MM.1S (cell line): Measurements from ENCODE around the gene PLSCR4.
A peak's percentile ranks its signal among the peaks of the same experiment; 100 is the strongest.

Experiments
- DNase-seq: peaks from one replicate; pipeline ENCODE4 v3.0.0-alpha.2; 2015
- H2AFZ ChIP-seq: fragments of 300-600 bp; sonication (generic); 2 replicates; pipeline ENCODE4 v1.6.0; 2016; ENCODE audit warnings: antibody characterized with exemption, low read length
- H3F3A ChIP-seq: fragments of 300-600 bp; sonication (generic); 2 replicates; pipeline ENCODE4 v1.6.1; 2016; ENCODE audit warnings: mild to moderate bottlenecking, antibody characterized with exemption, low read length, moderate library complexity, mixed read lengths; ENCODE audit not compliant: insufficient read depth
- H3K27ac ChIP-seq: fragments of 300-600 bp; sonication (generic); 2 replicates; pipeline ENCODE4 v1.5.1; 2016; ENCODE audit warnings: mild to moderate bottlenecking, low read length
- H3K27me3 ChIP-seq: fragments of 300-600 bp; sonication (generic); replicated peaks from 2 replicates; pipeline ENCODE4 v1.6.0; 2016; ENCODE audit warnings: low read length; ENCODE audit not compliant: insufficient read depth
- H3K36me3 ChIP-seq: fragments of 300-600 bp; sonication (generic); replicated peaks from 2 replicates; pipeline ENCODE4 v1.6.1; 2016; ENCODE audit warnings: mild to moderate bottlenecking, low read length, mixed read lengths; ENCODE audit not compliant: insufficient read depth
- H3K4me1 ChIP-seq: fragments of 300-600 bp; sonication (generic); 2 replicates; pipeline ENCODE4 v1.6.1; 2016; ENCODE audit warnings: low read length, mixed read lengths
- H3K4me2 ChIP-seq: fragments of 300-600 bp; sonication (generic); 2 replicates; pipeline ENCODE4 v1.6.0; 2016; ENCODE audit warnings: low read depth, low read length
- H3K4me3 ChIP-seq: fragments of 300-600 bp; sonication (generic); 2 replicates; pipeline ENCODE4 v1.5.1; 2016; ENCODE audit warnings: low read length, mixed read lengths
- H3K79me2 ChIP-seq: fragments of 300-600 bp; sonication (generic); 2 replicates; pipeline ENCODE4 v1.6.1; 2016; ENCODE audit warnings: mixed run types, low read length, mixed read lengths
- H3K9ac ChIP-seq: fragments of 300-600 bp; sonication (generic); 2 replicates; pipeline ENCODE4 v1.6.1; 2016; ENCODE audit warnings: low read length, mixed read lengths
- H3K9me2 ChIP-seq: fragments of 300-600 bp; sonication (generic); replicated peaks from 2 replicates; pipeline ENCODE4 v1.6.1; 2016; ENCODE audit warnings: mild to moderate bottlenecking, low read length, mixed read lengths; ENCODE audit not compliant: insufficient read depth
- H3K9me3 ChIP-seq: fragments of 300-600 bp; sonication (generic); replicated peaks from 2 replicates; pipeline ENCODE4 v1.6.1; 2016; ENCODE audit warnings: mild to moderate bottlenecking, low read length, mixed read lengths; ENCODE audit not compliant: insufficient read depth
- H4K20me1 ChIP-seq: fragments of 300-600 bp; sonication (generic); 2 replicates; pipeline ENCODE4 v1.6.1; 2016; ENCODE audit warnings: mild to moderate bottlenecking, low read length, moderate library complexity, mixed read lengths; ENCODE audit not compliant: insufficient read depth
- CTCF ChIP-seq: fragments of 300-600 bp; sonication (generic); IDR thresholded peaks from 2 replicates; pipeline ENCODE4 v1.5.1; 2016; ENCODE audit warnings: antibody characterized with exemption, low read length, mixed read lengths
- EZH2 ChIP-seq: fragments of 300-600 bp; sonication (generic); optimal IDR thresholded peaks from 2 replicates; pipeline ENCODE3; 2017; ENCODE audit warnings: low read depth, mild to moderate bottlenecking, antibody characterized with exemption, low read length, mixed read lengths
- EZH2phosphoT487 ChIP-seq: fragments of 300-600 bp; sonication (generic); IDR thresholded peaks from 2 replicates; pipeline ENCODE4 v1.6.1; 2018; ENCODE audit warnings: antibody characterized with exemption, low read length

The PLSCR4 gene

DNA sequence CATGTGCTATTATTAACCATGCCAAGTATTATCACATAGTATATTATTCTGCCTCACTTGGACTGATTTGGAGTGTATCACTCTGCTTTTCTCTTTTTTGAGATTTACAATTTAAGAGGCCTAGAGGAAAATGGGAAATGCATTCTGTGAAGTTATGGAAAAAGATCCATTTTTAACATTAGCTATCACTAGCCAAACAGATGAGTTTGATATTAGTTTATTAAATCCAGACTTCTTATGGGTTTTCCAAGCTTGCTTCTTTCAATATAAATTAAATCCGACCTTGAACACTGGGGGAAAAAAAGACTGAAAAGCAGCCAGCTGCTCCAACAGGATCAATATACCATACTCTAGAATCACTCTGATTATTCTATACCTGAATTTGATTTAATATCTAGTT, 59.9 kb downstream of the PLSCR4 start:
- no peaks in the 10 kb centered on the region for H3K4me1 ChIP-seq
- no peak for DNase-seq
- no peaks in the 10 kb centered on the region for H3K79me2 ChIP-seq
- H3K4me3 ChIP-seq = no peak overlapping the region
- H3K4me2 ChIP-seq = no peak overlapping the region
- no peak overlapping the region for H3K9ac ChIP-seq
- H3F3A ChIP-seq = no peaks in the 10 kb centered on the region
- no peak overlapping the region for H2AFZ ChIP-seq
- no peaks in the 10 kb centered on the region for H3K36me3 ChIP-seq
- no peaks in the 10 kb centered on the region for H4K20me1 ChIP-seq
- no peak overlapping the region for H3K27ac ChIP-seq
- TF ChIP-seq EZH2phosphoT487 = no peak
- no peaks in the 10 kb centered on the region for H3K27me3 ChIP-seq
- no peaks in the 10 kb centered on the region for H3K9me3 ChIP-seq
- no peaks in the 10 kb centered on the region for H3K9me2 ChIP-seq

DNA sequence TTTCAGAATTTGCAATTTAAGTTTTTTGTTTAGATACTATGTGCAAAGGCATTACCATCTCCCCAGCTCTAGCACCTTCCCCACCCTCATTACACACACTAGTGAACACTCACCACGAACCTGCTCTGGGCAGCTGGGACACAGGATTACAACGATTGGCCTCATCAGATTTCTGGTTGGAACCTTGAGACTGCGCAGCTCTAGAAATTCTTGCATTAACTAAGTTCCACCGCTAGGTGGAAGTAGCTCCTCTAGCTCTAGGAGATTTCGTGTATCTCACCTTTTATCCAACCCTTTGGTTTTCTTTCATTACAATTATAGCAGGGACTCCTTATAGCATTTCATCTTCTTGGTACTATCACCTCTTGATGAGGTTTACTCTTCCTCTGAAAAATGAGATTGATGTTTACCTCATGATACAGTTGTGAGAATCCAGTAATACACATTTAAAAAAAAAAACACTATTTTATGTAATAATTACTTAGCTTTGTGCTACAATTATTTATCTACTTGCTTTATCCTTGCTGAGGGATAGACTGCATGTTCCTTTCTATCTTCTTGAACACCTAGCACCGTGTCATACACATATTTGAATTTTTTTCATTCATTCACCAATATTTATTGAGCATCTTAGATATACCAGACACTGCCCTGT, 61.3 kb downstream of the PLSCR4 start:
- no peak overlapping the region for H3K27ac ChIP-seq
- H2AFZ ChIP-seq = no peak overlapping the region
- no peaks in the 10 kb centered on the region for H3K9me2 ChIP-seq
- no peaks in the 10 kb centered on the region for H3F3A ChIP-seq
- H3K36me3 ChIP-seq = no peaks in the 10 kb centered on the region
- no peaks in the 10 kb centered on the region for H3K9me3 ChIP-seq
- no peaks in the 10 kb centered on the region for H3K4me1 ChIP-seq
- DNase-seq = peak; percentile 64
- no peak for TF ChIP-seq EZH2phosphoT487
- peak; percentile 69 for TF ChIP-seq CTCF
- no peaks in the 10 kb centered on the region for H3K79me2 ChIP-seq
- no peaks in the 10 kb centered on the region for H4K20me1 ChIP-seq
- H3K27me3 ChIP-seq = no peaks in the 10 kb centered on the region
- H3K4me2 ChIP-seq = 0 out of 2 replicates have a peak overlapping the region, but pooled peaks have one; percentile 2
- no peak overlapping the region for H3K4me3 ChIP-seq
- no peak overlapping the region for H3K9ac ChIP-seq

GRCh38 chr3:146187334-146187950, 63.5 kb downstream of the PLSCR4 start:
- H3K4me3 ChIP-seq = no peak overlapping the region
- no peaks in the 10 kb centered on the region for H3K36me3 ChIP-seq
- no peaks in the 10 kb centered on the region for H3K27me3 ChIP-seq
- H3K9ac ChIP-seq = no peak overlapping the region
- H3K79me2 ChIP-seq = no peaks in the 10 kb centered on the region
- no peaks in the 10 kb centered on the region for H4K20me1 ChIP-seq
- no peaks in the 10 kb centered on the region for H3K9me3 ChIP-seq
- H3K4me1 ChIP-seq = no peaks in the 10 kb centered on the region
- H2AFZ ChIP-seq = no peak overlapping the region
- no peaks in the 10 kb centered on the region for H3K9me2 ChIP-seq
- H3F3A ChIP-seq = no peaks in the 10 kb centered on the region
- TF ChIP-seq CTCF (peak; percentile 57), EZH2 (no peak)
- peak; percentile 10 for DNase-seq
- H3K27ac ChIP-seq = no peak overlapping the region
- H3K4me2 ChIP-seq = no peak overlapping the region
